GM12878 (cell line): ENCODE results near the gene MMD2.

Experiments
- ATF3 ChIP-seq: IDR thresholded peaks from 2 replicates; pipeline ENCODE4 v1.6.1; 2011; ENCODE audit warnings: low read depth, mild to moderate bottlenecking, low read length, moderate library complexity, borderline replicate concordance; ENCODE audit errors: extremely low read depth
- CBFB ChIP-seq: IDR thresholded peaks from 2 replicates; pipeline ENCODE4 v1.6.1; 2016; ENCODE audit warnings: antibody characterized with exemption, low read depth
- CREM ChIP-seq: IDR thresholded peaks from 2 replicates; pipeline ENCODE4 v1.6.1; 2014; ENCODE audit warnings: antibody characterized with exemption, low read depth
- EP300 ChIP-seq, 2 experiments: fragments of 150-350 bp in 1 of 2; IDR thresholded peaks; 2 replicates each; pipeline ENCODE4 v1.6.1; 2011 to 2012; ENCODE audit warnings: low read depth in 2 of 2, low read length in 2 of 2, borderline replicate concordance in 1 of 2, improper control_type of control experiment in 1 of 2, inconsistent platforms in 1 of 2; ENCODE audit not compliant: control insufficient read depth in 1 of 2
- GABPA ChIP-seq: IDR thresholded peaks from 2 replicates; pipeline ENCODE4 v1.6.1; 2014; ENCODE audit warnings: antibody characterized with exemption, low read depth, mild to moderate bottlenecking, inconsistent platforms
- POLR2AphosphoS5 ChIP-seq: IDR thresholded peaks from 2 replicates; pipeline ENCODE4 v1.6.1; 2011; ENCODE audit warnings: mild to moderate bottlenecking, low read length, inconsistent platforms
- SMC3 ChIP-seq: IDR thresholded peaks from 2 replicates; pipeline ENCODE4 v1.6.1; 2011; ENCODE audit warnings: low read length, improper control_type of control experiment, borderline replicate concordance
- ZNF274 ChIP-seq: IDR thresholded peaks from one replicate; pipeline ENCODE4 v1.8.0; 2011; ENCODE audit not compliant: insufficient read length, insufficient read depth
- TF ChIP-seq, protein P1 (sequence below): fragments of 450-650 bp; IDR thresholded peaks from 2 replicates; pipeline ENCODE4 v1.6.1; 2016; ENCODE audit warnings: mild to moderate bottlenecking
- TF ChIP-seq, protein P2 (sequence below): IDR thresholded peaks from 2 replicates; pipeline ENCODE4 v1.6.1; 2011; ENCODE audit warnings: borderline replicate concordance, low read depth, mild to moderate bottlenecking, moderate library complexity, low read length; ENCODE audit not compliant: insufficient read depth, poor library complexity, severe bottlenecking
- TF ChIP-seq, protein P3 (sequence below), 3 experiments: IDR thresholded peaks in 2 of 3; conservative IDR thresholded peaks in 1 of 3; 2 replicates each; pipeline ENCODE4 v1.5.1; 2011; ENCODE audit warnings: low read depth in 3 of 3, low read length in 3 of 3, mild to moderate bottlenecking in 3 of 3, control low read depth in 2 of 3, moderate library complexity in 2 of 3, inconsistent platforms in 1 of 3, mixed read lengths in 1 of 3; ENCODE audit not compliant: control insufficient read depth in 2 of 3, insufficient read depth in 1 of 3; ENCODE audit errors: extremely low read depth in 1 of 3
- TF ChIP-seq, protein P4 (sequence below): IDR thresholded peaks from 2 replicates; pipeline ENCODE4 v1.6.1; 2012; ENCODE audit warnings: low read length, inconsistent platforms

- TF ChIP-seq, protein P1, sequence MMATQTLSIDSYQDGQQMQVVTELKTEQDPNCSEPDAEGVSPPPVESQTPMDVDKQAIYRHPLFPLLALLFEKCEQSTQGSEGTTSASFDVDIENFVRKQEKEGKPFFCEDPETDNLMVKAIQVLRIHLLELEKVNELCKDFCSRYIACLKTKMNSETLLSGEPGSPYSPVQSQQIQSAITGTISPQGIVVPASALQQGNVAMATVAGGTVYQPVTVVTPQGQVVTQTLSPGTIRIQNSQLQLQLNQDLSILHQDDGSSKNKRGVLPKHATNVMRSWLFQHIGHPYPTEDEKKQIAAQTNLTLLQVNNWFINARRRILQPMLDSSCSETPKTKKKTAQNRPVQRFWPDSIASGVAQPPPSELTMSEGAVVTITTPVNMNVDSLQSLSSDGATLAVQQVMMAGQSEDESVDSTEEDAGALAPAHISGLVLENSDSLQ = no peak
- TF ChIP-seq, protein P2, sequence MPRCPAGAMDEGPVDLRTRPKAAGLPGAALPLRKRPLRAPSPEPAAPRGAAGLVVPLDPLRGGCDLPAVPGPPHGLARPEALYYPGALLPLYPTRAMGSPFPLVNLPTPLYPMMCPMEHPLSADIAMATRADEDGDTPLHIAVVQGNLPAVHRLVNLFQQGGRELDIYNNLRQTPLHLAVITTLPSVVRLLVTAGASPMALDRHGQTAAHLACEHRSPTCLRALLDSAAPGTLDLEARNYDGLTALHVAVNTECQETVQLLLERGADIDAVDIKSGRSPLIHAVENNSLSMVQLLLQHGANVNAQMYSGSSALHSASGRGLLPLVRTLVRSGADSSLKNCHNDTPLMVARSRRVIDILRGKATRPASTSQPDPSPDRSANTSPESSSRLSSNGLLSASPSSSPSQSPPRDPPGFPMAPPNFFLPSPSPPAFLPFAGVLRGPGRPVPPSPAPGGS = no peak
- TF ChIP-seq SMC3 (no peak), CBFB (no peak), ZNF274 (no peak), CREM (no peak), GABPA (no peak), ATF3 (no peak), EP300 (IDR thresholded peaks at IDR 0.05; ENCODE audit: borderline replicate concordance in 1 of 2, control insufficient read depth in 1 of 2, low read depth in 2 of 2, low read length in 2 of 2) (no peak), POLR2AphosphoS5 (no peak)
- TF ChIP-seq, protein P3, sequence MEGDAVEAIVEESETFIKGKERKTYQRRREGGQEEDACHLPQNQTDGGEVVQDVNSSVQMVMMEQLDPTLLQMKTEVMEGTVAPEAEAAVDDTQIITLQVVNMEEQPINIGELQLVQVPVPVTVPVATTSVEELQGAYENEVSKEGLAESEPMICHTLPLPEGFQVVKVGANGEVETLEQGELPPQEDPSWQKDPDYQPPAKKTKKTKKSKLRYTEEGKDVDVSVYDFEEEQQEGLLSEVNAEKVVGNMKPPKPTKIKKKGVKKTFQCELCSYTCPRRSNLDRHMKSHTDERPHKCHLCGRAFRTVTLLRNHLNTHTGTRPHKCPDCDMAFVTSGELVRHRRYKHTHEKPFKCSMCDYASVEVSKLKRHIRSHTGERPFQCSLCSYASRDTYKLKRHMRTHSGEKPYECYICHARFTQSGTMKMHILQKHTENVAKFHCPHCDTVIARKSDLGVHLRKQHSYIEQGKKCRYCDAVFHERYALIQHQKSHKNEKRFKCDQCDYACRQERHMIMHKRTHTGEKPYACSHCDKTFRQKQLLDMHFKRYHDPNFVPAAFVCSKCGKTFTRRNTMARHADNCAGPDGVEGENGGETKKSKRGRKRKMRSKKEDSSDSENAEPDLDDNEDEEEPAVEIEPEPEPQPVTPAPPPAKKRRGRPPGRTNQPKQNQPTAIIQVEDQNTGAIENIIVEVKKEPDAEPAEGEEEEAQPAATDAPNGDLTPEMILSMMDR (IDR thresholded peaks at IDR 0.05 in 2 of 3, conservative IDR thresholded peaks at IDR 0.05 in 1 of 3; ENCODE audit: control insufficient read depth in 2 of 3, extremely low read depth in 1 of 3, insufficient read depth in 1 of 3, low read depth in 3 of 3, low read length in 3 of 3) = no peak
- TF ChIP-seq, protein P4, sequence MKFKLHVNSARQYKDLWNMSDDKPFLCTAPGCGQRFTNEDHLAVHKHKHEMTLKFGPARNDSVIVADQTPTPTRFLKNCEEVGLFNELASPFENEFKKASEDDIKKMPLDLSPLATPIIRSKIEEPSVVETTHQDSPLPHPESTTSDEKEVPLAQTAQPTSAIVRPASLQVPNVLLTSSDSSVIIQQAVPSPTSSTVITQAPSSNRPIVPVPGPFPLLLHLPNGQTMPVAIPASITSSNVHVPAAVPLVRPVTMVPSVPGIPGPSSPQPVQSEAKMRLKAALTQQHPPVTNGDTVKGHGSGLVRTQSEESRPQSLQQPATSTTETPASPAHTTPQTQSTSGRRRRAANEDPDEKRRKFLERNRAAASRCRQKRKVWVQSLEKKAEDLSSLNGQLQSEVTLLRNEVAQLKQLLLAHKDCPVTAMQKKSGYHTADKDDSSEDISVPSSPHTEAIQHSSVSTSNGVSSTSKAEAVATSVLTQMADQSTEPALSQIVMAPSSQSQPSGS = no peak
Observed at GRCh38 chr7:4880218-4880617, 78.8 kb downstream of the MMD2 start.
